ENCODE data around the gene MED6.

MED6 gene

DNA sequence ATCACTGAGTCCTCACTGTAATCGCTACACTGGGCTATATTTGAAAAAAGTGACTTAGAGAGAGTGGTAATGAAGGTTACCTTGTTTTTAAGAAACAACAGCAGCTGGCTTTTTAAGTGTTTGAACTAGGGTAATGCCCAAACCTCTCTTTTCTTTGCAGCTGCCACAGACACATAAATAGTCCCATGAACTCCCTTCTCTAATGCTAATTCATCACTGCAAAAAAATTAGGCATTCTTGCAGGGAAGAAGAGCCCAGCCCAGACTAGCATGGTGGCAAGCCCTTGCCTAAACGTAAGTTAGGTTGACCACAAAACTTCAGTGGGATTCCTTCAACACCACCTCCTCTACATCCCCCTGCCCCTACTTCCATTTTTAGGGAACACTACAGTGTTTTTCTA lies 17.9 kb upstream of the MED6 start:
- Histone ChIP-seq H3K27me3 (ENCODE audit: control insufficient read depth, low read length) (no peaks in the 10 kb centered on the region), H3K4me2 (ENCODE audit: low read length) (no peak overlapping the region), H3K79me2 (ENCODE audit: control insufficient read depth, low read length) (no peaks in the 10 kb centered on the region), H3K4me3 (ENCODE audit: low read length) (no peak overlapping the region), H3K9me2 (replicated peaks; ENCODE audit: control insufficient read depth, low read length) (no peaks in the 10 kb centered on the region), H3K27ac (ENCODE audit: low read depth, low read length) (no peak overlapping the region), H3K4me1 (ENCODE audit: control insufficient read depth, low read length) (peaks cover 12% of the 10 kb centered on the region), H3F3A (ENCODE audit: control insufficient read depth, insufficient read depth) (peaks cover 6% of the 10 kb centered on the region; the same call in 1 of the 2 replicates), H3K36me3 (ENCODE audit: control insufficient read depth, low read length) (peaks cover 19% of the 10 kb centered on the region), H3K9me3 (ENCODE audit: control insufficient read depth, insufficient read depth, low read length) (no peaks in the 10 kb centered on the region), H4K20me1 (ENCODE audit: control insufficient read depth, insufficient read depth, low read depth, low read length) (no peaks in the 10 kb centered on the region)
- TF ChIP-seq, protein P1, sequence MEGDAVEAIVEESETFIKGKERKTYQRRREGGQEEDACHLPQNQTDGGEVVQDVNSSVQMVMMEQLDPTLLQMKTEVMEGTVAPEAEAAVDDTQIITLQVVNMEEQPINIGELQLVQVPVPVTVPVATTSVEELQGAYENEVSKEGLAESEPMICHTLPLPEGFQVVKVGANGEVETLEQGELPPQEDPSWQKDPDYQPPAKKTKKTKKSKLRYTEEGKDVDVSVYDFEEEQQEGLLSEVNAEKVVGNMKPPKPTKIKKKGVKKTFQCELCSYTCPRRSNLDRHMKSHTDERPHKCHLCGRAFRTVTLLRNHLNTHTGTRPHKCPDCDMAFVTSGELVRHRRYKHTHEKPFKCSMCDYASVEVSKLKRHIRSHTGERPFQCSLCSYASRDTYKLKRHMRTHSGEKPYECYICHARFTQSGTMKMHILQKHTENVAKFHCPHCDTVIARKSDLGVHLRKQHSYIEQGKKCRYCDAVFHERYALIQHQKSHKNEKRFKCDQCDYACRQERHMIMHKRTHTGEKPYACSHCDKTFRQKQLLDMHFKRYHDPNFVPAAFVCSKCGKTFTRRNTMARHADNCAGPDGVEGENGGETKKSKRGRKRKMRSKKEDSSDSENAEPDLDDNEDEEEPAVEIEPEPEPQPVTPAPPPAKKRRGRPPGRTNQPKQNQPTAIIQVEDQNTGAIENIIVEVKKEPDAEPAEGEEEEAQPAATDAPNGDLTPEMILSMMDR (IDR thresholded peaks at IDR 0.05; ENCODE audit: low read depth, low read length, poor library complexity, severe bottlenecking), result no peak
- no peak for TF ChIP-seq EZH2phosphoT487 (IDR thresholded peaks at IDR 0.05; ENCODE audit: borderline replicate concordance, low read length)

DNA sequence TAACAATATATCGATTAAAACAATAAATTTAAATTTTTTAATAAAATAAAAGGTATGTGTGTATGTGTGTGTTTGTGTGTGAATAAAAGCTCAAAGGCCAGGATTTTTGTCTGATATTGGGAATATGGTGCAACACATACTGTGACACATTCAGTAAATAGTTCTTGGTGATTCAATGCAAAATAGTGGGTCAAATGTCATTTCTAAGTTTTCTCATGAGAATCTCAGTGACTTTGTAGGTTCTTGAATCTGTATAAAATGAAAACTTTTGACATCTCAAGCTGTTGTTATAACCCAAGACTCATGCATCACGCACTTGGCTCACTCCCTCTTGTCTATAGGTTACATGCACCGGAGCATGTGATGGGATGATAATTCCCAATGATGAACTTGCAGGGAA lies 16.2 kb upstream of the MED6 start:
- no peaks in the 10 kb centered on the region for H3K27me3 ChIP-seq (ENCODE audit: control insufficient read depth, low read length)
- no peaks in the 10 kb centered on the region for H3K9me2 ChIP-seq (replicated peaks; ENCODE audit: control insufficient read depth, low read length)
- H3F3A ChIP-seq (ENCODE audit: control insufficient read depth, insufficient read depth), result no peaks in the 10 kb centered on the region
- no peaks in the 10 kb centered on the region for H3K79me2 ChIP-seq (ENCODE audit: control insufficient read depth, low read length)
- H3K9me3 ChIP-seq (ENCODE audit: control insufficient read depth, insufficient read depth, low read length), result no peaks in the 10 kb centered on the region
- H3K4me3 ChIP-seq (ENCODE audit: low read length), result no peak overlapping the region
- peaks cover 5% of the 10 kb centered on the region; the same call in 1 of the 2 replicates for H3K36me3 ChIP-seq (ENCODE audit: control insufficient read depth, low read length)
- no peak overlapping the region for H3K27ac ChIP-seq (ENCODE audit: low read depth, low read length)
- H4K20me1 ChIP-seq (ENCODE audit: control insufficient read depth, insufficient read depth, low read depth, low read length), result no peaks in the 10 kb centered on the region
- no peaks in the 10 kb centered on the region for H3K4me1 ChIP-seq (ENCODE audit: control insufficient read depth, low read length)
- no peak overlapping the region for H3K4me2 ChIP-seq (ENCODE audit: low read length)
- TF ChIP-seq EZH2phosphoT487 (IDR thresholded peaks at IDR 0.05; ENCODE audit: borderline replicate concordance, low read length), result no peak
- TF ChIP-seq, protein P1 (IDR thresholded peaks at IDR 0.05; ENCODE audit: low read depth, low read length, poor library complexity, severe bottlenecking), result no peak

DNA sequence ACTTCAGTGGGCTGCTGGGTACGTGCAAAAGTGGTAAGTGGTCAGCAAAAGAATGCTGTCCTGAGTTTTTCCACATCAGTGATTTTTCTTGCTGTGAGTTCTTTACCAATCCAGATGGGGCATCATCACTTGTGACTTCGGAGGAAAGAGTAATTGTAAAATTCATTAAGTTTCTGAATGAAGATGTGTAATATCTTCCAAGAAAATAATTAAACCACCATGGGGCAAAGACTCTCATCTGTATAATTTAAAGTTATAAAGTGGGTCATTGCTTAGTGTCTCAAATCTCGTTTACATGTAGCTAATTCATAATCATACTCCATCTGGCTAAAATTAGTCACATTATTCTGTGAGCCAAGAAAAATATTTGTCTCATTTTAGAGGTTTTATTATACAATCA lies 10.8 kb upstream of the MED6 start:
- Histone ChIP-seq H3K4me1 (ENCODE audit: control insufficient read depth, low read length) (no peaks in the 10 kb centered on the region), H3K27ac (ENCODE audit: low read depth, low read length) (no peak overlapping the region), H3F3A (ENCODE audit: control insufficient read depth, insufficient read depth) (no peaks in the 10 kb centered on the region; the same call in 1 of the 2 replicates), H3K4me2 (ENCODE audit: low read length) (no peak overlapping the region), H4K20me1 (ENCODE audit: control insufficient read depth, insufficient read depth, low read depth, low read length) (no peaks in the 10 kb centered on the region), H3K9me2 (replicated peaks; ENCODE audit: control insufficient read depth, low read length) (no peaks in the 10 kb centered on the region), H3K79me2 (ENCODE audit: control insufficient read depth, low read length) (no peaks in the 10 kb centered on the region), H3K9me3 (ENCODE audit: control insufficient read depth, insufficient read depth, low read length) (no peaks in the 10 kb centered on the region), H3K27me3 (ENCODE audit: control insufficient read depth, low read length) (no peaks in the 10 kb centered on the region), H3K36me3 (ENCODE audit: control insufficient read depth, low read length) (no peaks in the 10 kb centered on the region), H3K4me3 (ENCODE audit: low read length) (no peak overlapping the region)
- no peak for TF ChIP-seq EZH2phosphoT487 (IDR thresholded peaks at IDR 0.05; ENCODE audit: borderline replicate concordance, low read length)
- TF ChIP-seq, protein P1 (IDR thresholded peaks at IDR 0.05; ENCODE audit: low read depth, low read length, poor library complexity, severe bottlenecking), result no peak

Measured in DOHH2 (cell line).